WI38 (cell line): ENCODE results near the gene RASGRF2.

ENCODE experiments used
- H3K4me3 ChIP-seq: 2 replicates; pipeline ENCODE4 v1.5.1; 2011; ENCODE audit warnings: low read depth, mild to moderate bottlenecking, control low read depth, low read length
- TF ChIP-seq, protein P1 (sequence below): IDR thresholded peaks from 2 replicates; pipeline ENCODE4 v1.5.1; 2012; ENCODE audit warnings: low read depth, mild to moderate bottlenecking, control low read depth, low read length

RASGRF2 gene

DNA sequence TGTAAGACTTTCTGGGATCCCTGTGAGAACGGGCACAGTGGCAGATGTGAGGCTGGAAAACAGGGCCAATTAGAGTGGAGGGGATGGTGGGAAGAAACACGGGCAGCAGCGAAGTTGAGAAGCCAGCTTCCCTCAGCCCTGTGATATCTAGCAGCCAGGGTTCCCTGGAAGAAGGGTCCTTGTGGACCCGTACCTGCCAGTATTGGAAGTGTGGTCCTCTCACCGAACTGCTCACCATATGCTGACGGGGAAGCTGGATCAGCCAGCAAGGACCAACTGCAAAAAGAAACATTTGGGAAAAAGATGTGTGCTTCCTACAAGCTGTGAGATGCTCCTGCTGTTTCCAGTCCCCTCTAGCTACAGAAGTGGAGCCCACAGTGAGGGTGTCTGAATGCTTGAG, 286.5 kb downstream of the RASGRF2 start:
- H3K4me3 ChIP-seq: no peak overlapping the region
- TF ChIP-seq, protein P1, sequence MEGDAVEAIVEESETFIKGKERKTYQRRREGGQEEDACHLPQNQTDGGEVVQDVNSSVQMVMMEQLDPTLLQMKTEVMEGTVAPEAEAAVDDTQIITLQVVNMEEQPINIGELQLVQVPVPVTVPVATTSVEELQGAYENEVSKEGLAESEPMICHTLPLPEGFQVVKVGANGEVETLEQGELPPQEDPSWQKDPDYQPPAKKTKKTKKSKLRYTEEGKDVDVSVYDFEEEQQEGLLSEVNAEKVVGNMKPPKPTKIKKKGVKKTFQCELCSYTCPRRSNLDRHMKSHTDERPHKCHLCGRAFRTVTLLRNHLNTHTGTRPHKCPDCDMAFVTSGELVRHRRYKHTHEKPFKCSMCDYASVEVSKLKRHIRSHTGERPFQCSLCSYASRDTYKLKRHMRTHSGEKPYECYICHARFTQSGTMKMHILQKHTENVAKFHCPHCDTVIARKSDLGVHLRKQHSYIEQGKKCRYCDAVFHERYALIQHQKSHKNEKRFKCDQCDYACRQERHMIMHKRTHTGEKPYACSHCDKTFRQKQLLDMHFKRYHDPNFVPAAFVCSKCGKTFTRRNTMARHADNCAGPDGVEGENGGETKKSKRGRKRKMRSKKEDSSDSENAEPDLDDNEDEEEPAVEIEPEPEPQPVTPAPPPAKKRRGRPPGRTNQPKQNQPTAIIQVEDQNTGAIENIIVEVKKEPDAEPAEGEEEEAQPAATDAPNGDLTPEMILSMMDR: no peak

DNA sequence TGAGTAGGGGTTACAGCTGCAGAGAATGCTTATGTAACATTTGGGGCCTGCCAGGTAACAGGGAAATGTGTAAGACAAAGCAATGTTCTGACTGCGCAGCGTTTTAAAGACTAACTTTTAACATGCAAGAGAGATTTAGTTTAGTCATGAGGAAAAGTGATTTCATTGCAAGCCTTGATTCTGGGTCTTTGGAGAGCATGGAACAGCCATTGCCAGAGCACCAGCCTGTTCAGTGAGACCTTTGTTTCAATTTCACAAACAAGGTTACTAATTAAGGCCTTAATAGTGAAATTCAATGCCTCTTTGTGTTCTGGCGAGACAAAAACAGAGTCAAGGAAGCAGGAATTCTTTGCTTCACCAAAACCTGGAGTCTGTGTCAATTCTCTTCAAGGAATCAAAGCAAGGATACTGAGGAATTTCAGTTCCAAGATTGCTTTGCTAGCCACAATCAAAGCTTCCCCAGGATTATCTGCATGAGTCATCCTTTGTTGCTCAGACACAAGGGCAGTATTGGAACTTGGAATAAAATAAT, 287.3 kb downstream of the RASGRF2 start:
- TF ChIP-seq, protein P1: no peak
- H3K4me3 ChIP-seq: no peak overlapping the region

DNA sequence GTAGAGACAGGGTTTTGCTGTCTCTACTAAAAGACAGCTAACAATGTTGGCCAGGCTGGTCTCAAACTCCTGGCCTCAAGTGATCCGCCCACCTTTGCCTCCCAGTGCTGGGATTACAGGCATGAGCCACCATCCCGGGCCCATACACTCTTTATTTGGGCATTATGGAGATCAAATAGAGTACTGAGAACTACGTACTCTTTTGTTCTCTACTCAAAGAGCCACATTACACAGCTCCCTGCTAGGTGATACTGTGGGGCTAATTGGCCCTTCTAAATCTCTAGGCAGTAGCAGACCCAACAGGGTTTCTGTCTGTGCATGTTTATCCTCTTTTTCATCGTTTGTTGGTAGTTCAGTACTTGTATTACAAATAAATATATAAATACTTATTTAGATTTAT, 289.1 kb downstream of the RASGRF2 start:
- TF ChIP-seq, protein P1: no peak
- no peak overlapping the region for H3K4me3 ChIP-seq

DNA sequence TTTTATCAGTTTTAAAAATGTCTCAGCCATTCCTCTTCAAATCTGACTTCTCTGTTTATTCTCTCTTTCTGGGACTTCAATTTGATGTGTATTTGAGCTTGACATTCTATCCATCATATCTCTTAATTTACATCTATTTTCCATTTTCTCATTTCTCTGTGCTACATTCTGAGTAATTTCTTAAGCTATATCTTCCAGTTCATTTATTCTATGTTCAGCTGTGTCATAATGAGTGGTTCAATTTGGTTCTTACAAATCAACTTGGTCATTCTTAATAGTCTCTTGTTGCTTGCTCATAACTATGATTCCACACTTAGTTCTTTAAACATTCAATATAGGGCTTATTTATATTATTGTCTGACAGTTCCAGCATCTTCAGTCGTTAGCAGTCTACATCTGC, 289.8 kb downstream of the RASGRF2 start:
- TF ChIP-seq, protein P1: no peak
- H3K4me3 ChIP-seq: no peak overlapping the region

DNA sequence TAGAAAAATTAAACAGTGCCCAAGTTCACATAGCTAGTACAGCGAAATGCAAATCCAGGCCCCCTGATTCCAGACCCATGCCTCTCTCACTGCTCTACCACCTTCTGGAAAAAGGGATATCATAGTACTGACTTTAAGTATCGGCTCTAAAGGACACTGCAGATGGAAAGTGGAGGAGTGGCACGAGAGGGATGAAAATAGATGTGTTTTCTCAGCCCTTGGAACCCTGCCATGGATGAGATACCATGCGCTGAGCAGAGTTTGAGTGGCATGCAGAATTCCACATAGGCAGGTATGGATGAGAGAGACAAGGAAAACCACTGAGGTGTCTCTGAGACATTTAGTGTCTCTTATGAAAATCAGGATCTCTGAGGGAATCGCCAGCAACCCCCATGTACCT, 291.8 kb downstream of the RASGRF2 start:
- H3K4me3 ChIP-seq: no peak overlapping the region
- TF ChIP-seq, protein P1: no peak

DNA sequence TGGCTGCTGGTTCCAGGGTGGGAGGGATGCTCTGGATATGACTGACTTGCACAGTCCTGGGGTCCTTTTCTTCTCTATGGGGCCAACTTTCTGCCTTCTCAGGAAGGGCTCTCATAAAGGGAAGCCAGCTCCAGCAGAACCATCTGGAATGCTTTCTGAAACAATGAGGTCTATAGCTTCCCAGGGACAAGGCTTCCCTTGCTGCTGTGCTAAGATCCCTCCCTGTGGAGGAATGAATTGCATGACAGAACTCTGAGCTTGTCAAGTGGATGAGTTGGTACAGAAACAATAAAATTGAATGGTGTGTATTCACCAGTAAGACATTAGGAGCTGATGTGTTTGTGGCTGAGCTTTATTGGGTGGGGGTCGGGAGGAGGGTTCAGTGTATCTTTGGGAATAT, 292.7 kb downstream of the RASGRF2 start:
- H3K4me3 ChIP-seq: no peak overlapping the region
- TF ChIP-seq, protein P1: no peak

DNA sequence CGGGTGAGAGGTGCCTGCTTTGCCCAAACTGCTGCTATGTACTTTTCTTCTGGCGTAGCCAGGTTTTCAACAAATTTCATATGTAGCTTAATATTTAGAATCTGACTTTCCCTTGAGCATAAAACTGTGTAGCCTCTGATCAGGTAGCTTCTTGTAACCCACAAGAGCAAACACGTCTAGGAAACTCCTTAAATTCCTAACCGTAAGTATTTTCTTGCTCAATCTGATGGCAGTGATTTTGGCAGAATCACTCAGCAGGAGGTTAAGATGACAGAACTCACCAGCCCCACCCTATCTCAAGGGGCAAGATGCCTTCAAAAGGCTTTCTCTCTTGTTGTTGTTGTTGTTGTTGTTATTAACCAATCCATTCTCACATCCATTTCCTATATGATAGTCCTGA, 293.7 kb downstream of the RASGRF2 start:
- no peak overlapping the region for H3K4me3 ChIP-seq
- TF ChIP-seq, protein P1: no peak
